DMS153 treated with DMSO at 0.1 percent for 48 hours (cell line): Measurements from ENCODE around the gene CLIC5.

ENCODE experiments used
- DNase-seq: peaks from one replicate; lab custom pipeline; 2025; ENCODE audit not compliant: unreplicated experiment; lab: John Stamatoyannopoulos, UW

The CLIC5 gene

DNA sequence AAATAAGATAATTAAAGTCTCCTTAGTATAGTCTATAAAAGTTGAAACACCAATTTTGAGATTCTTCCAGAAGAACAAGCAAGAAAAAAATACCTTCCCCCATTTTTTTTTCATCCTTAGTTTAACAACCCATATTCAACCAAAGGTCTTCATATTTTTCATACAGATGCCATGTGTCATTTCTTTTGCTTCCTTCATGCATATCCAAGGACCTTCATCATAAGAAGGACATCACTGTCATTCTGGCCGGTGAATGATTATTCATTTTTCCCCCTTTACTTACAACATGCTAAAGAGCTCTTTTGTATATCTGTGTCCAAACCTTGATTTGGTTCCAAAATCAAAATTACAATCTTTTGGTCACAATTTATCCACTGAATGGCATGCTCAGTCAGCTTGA is 21.3 kb upstream of the CLIC5 start:
- no peak for DNase-seq

DNA sequence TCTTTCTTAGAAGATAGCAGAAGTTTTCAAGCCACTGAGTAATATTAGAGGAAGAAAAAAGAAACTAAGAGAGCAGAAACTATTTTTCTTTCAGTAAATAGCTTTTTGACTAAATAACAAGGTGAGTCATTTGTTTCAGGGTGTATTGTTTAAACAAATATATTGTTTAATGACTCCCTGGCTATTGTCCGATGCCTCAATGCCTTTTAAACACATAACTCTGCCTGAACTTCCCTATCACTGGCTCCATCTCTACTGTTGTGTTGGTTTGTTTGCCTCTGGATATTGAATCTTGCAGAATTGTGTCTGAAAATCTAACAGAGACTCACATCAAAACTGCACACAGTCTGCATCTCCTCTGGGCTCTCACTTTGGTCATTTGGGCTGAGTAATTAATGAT is 19.6 kb upstream of the CLIC5 start:
- no peak for DNase-seq

DNA sequence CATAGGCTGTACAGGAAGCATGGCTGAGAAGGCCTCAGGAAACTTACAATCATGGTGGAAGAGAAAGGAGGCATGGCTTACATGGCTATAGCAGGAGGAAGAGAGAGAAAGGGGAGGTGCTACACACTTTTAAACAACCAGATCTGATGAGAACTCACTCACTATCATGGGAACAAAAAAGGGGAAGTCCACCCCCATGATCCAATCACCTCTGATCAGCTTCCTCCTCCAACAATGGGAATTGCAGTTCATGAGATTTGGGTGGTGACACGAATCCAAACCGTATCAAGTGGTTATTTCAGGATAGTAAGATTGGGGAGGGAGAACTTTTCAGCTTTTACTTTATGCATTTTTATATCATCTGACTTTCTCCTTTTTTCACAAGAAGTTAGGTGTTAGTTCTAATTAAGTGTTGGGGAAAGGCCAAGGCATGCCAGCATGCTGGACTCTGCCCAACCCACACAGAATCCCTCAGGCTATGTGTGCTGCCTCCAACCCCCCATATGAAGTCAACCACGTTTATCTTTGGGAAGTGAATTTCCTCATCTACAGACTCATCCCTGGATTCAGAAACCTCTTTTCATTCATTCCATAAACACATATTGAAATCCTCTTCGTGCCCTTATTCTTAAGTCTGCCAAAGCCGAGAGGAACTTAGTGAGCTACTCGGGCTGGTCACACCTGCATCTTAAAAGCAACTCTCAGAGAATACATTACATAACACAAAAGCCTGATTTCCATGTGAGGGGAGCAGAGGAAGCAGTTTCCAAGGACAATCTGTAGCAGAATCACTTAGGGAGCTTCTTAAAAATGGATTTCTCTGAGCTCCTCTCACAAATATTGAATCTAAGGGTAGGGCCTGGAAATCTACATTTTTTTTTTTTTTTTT is 16.7 kb upstream of the CLIC5 start:
- no peak for DNase-seq

DNA sequence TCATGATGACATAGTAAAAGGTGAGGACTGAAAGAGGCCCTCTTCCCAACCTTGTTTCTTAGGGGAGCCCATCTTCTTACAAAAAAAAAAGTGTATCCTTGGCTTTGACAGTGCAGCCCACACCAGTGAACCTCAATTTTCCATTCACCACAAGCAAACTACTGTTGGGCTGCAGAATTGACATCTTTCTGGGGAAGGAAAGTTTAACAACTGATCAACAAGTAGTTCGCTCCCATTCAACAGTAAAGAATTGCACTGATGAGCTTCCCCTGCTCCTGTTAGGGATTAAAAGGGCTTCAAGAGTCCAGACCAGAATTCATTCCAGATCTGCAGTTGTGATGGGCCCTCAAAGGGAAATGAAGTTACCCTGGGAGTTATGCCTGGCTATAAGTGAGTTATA is 13.9 kb upstream of the CLIC5 start:
- no peak for DNase-seq

DNA sequence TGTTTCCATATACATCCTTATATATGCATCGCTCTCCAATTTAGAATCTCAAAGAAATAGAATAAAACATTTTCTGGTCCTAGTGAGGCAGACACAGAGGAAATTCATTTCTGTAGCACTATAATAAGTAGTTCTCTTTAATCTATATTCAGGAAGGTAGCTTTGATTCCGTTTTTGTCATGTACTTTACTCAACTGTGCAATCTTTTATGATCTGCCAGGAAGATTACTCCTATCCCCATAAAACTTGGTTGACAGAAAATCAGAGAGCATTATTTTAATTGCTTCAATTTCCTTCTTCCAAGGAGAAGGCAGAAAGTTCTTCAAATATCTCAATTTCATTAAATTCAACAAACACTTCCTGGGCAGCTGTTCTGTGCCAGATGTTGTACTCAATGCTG is 10.6 kb upstream of the CLIC5 start:
- DNase-seq, result no peak

DNA sequence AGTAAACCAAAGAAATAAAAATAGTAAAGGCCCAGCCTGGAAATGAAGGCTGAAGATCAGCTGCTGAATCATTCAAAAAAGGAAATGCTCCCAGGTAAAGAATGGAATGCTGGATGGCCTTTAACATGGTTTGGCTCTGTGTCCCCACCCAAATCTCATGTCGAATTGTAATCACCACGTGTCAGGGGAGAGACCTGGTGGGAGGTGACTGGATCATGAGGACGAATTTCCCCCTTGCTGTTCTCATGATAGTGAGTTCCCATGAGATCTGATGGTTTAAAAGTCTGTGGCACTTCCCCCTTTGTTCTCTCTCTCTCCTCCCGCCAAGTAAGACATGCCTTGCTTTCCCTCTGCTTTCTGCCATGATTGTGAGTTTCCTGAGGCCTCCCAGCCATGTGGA is 9.9 kb upstream of the CLIC5 start:
- DNase-seq, result no peak

DNA sequence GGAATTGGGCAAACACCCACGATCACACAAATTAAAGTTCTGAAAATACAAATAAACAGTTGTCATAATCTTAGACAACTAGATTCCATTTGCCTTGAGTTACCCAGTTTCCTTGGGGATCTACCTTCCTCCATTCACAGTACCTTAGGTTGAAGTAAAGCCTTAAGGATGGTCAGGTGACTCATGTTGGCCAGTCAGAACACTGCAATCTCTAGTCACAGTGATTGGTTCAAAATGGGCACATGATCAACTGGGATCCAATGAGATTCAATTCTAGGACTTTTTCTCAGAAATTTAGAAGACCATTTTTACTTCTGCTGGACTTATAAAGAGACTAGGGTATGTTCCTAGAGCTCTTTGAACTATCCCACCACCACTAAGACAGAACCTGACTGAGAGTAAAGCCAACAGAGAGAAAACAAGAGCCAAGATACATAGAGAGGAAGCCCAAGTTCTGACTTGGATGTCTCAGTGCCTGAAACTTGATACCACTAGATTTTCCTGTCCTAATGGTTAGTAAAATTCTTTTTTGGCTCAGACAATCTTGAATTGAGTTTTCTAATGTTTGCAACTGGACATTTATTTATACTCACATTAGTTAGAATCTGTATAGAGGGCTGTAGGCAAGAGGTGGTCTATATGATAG is 8.6 kb upstream of the CLIC5 start:
- DNase-seq, result no peak

DNA sequence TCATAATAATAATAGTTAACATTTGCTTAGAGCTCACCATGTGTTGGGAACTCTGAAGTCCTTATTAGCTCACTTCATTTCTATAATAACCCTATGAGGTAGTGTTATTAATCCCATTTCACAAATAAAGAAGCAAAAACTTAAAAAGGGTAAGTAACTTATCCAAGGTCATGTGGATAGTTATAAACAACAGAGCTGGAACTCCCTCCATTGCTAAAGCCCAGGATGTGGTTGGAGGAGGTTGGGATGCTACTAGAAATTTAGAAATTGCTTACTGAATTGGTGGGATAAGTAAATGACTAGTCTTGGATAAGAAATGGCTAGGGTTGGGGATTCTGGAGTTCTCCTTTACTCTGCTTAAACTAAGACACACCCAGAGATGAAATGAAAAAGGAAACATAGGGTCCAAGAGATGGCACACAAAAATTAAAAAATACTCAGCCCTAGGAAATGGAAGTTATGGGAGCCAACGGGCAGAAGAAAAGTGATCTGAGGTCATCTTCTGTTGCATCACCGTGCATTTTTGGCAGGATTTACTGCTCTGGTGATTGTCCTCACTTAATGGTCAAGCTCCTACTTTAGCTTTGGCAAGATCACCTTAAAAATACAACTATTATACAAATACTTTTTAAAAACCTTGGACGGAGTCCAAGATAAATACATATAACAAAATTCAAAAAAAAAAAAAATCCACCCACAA is 7.7 kb upstream of the CLIC5 start:
- no peak for DNase-seq

DNA sequence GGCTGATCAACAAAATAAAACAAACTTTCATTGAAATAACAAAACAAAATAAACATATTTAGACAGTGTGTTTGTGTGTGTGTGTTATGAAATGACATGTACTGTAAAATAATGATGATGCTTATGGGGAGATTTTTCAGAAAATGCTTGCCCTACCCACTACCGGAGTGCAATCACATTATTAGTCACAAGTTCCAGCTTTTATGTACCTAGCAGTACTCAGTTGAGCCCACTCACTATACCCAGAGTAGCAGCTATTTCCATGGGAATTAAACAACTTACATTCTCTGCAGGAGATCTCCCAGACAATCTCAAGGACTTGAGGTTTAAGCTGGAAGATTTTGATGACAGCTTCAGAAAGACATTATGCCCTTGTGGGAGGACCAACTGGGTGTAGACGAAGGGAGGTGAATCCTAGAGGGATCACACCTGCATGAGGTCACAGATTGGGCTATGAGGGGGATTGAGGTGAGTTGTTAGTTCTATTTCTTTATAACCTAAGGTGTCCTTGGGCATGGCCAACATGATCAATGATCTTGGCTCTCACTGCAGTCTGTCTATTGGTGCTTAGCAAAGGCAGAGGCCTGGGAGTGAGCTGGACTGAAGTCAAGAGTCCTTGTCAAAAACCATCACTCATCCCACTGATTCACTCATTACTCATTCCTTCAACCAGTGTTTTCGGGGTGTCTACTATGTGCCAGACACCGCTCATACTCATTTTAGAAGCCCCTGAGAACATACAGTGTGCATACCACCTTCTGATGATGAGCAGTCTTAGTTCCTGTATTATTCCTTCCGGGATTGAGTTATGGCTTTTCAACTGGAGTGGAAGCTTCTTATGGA is 6.7 kb upstream of the CLIC5 start:
- no peak for DNase-seq

DNA sequence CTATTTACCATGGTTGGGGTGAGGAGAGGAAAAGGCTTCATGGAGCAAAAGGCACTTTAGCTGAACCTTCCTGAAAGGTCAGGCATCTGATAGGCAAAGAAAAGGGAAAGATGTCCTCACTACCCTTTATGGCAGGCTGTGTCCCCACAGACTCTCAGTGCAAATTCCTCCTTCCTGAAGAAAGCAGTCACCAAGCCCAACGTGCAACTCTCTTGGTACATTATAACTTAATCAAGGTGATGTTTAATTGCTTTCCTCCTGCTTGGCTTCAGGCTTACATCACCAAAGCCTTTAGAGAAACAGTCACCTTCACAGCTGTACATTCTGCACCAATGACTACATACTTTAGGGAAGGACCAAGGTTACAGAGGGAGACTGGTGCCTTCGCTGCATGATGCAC is 2.1 kb upstream of the CLIC5 start:
- DNase-seq, result no peak

DNA sequence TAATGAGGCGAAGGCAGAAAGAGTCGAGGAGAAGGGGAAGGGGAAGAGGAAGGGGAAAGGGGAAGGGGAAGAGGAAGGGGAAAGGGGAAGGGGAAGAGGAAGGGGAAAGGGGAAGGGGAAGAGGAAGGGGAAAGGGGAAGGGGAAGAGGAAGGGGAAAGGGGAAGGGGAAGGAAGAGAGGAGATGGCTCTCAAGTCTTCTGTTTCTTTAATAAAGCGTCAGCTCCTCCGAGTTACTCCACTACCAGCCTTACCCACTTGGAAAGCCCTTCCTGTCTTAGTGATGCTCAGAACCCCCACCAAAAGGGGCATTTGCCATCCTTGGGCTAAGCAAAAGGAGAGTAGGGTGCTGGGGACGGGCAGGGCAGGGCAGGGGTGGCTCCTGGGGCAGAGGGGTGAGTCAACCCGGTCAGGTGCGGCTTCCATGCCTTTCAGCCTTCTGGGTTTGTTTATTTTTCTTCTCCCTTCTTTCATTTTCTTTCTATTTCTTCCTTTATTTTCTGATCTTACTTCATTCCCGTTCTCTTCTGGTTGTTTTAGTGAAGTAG is 476 bp upstream of the CLIC5 start:
- no peak for DNase-seq

DNA sequence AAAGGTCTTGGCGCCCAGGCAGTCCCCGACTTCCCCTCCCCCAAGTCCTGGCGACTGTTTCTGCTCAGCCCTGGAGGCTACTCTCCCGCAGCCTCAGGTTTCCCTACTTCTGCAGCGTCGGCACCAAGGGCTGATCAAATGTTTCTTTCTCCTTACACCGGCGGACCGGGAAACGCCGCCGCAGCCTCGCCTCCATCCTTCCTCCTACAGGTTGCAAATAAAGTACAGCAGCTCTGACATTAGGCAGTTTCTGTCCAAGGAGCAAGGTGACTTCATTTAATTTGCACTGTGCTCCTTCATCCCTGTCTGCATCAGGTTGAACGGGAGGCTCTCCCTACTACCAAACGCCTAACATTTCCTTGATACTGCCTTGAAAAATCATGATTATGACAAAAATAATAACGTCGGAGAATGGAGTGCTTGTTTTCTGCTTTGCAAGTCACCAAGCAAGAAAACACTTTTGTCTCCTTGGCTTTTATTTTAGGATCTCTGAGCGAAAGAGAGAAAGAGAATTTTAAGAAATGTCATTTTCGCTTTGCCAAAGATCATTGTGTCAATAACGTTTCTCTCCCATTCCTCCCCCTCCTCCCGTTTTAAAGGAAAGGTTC is 1.0 kb downstream of the CLIC5 start:
- no peak for DNase-seq

DNA sequence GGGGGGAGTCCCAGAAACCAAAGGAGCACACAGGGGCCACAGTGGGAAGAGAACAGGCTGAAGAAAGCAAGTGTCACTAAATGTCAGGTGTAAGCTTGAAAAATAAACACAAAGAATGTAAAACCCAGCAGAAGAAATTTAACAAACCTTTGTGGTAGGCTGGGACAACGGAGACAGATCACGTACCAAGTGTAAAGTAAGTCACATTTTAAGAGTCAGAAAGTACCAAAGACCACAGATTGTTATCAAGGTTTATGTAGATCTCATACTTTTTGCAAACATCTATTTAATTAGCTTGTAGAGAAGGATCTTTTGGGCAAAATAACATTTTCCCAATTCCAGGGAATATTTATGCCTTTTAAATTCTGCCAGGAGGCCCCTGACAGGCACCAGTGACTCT is 1.6 kb downstream of the CLIC5 start:
- no peak for DNase-seq

DNA sequence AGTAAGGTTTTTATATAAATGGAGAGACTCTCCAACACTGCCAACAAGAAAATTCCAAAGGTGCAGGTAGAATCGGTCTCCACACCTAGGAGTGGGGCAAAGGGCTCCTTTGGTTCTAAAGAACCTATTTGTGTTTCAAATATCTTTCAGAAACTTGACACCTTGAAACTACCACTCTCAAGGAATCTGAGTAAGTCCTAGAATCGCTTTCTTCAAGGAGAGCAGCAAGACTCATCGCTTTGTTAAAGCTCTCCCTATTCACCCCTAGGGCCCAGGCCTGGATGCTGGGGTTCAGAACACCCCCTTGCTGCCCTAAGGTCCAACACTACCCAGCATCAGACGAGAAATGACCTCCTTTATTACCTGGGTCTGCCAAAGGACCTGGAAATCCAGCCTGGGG is 2.0 kb downstream of the CLIC5 start:
- DNase-seq, result no peak

DNA sequence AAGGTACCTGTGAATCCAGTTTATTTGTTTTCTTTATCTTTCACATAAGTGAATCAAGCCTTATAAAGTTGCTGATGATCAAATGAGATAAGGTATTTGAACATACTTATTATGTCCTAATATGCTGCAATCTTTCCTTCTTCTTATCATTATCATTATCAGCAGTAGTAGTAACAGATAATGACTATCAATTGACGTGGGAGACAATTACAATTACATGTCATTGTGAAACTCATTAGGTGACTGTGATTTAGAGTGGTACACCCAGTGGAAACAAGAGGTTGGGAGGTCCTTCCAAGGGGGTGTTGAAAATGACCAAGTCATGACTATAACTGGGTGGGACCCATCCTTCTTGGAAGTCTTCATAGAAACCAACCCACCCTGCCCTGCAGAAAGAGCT is 2.8 kb downstream of the CLIC5 start:
- DNase-seq, result no peak

DNA sequence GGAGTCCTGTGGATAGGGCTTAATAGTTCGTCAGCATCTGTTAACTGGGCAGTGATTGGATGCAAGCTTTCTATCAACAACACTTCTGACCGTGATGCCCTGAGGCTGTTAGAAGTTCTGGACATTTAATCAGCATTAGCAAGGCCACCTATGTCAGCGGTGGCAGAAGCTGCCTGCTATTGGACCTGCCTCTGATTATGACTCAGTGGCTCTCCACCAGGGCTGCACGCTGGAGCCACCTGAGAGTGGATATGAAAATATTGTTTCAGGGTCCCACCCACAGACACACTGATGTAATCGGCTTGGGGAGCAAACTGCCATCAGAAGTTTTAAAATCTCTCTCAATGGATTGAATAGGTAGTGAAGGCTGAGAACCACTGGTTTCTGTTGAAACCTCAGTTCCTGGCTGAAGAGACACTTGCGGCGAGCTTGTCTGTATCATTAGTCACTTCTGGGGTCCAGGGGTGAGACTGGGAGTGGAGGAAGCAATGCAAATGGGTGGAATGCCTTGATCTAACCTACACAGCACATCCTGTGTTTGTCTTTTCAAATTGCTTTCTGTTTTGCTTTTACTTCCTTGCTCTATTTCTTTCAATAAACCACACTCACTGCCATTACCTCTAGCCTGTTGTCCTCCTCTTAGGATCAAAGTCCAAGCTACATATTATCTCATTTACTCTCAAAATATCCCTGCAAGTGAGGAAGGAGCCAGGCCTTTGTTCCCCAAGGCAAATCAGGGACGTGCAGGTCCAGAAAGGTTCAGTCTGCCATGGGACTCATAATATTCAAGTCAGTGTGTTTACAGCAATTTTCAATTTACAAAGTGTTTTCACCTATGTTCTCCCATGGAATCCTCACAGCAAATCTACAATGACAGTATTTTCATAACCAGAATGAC is 4.2 kb downstream of the CLIC5 start:
- DNase-seq, result no peak

DNA sequence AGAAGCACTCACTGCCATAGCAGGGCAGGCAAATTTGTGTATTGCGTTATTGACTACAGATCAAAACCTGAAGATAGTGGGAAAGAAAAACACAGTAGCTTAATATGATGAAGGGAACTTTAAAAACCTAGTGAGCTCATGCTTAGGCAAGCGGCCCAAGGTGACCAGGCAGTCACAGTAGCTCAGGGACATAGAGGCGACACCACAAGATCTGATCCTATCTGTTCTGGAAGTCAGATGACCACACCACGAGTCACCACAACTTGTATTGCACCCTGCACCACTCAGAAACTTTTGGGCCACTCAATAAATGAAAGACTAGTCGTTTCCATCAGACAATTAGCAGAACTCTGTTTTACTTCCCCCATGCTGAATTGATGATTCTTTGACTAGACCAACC is 4.9 kb downstream of the CLIC5 start:
- no peak for DNase-seq

DNA sequence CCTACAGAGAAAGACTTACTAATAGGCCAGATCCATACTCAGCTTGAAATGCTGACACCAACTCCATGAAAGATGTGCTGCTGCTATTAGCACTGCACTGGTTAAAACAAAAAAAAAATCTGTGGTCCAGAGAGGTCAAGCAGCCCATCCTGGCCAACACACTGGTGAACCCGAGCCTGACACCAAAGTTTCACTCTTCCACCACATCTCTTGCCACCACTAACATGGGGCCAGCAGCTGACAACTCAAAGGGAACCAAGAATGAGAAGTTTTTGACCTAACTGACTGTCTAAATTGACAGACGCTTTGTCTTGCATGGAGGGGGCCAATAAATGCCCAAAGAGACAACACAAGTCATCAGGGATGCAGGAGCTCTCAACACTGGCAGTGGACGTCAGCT is 5.4 kb downstream of the CLIC5 start:
- DNase-seq, result no peak

DNA sequence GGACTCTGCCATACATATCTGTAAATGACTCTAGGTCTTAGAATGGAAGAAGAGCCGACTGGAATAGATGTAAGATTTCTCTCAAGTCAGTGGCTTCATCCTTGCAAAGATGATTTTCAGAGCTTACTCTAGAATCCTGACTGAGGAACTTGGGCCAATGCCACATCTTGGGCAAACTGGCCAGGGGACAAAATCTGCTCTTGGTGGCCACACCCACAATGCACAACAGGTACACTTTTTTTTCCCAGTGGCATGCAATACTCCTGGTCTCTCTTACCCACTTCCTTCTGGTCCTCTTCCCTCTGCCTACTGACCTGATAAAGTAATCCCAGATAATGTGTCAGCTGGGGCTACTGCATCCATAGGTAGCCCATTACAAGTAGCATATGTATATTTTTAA is 13.4 kb downstream of the CLIC5 start:
- DNase-seq, result no peak

DNA sequence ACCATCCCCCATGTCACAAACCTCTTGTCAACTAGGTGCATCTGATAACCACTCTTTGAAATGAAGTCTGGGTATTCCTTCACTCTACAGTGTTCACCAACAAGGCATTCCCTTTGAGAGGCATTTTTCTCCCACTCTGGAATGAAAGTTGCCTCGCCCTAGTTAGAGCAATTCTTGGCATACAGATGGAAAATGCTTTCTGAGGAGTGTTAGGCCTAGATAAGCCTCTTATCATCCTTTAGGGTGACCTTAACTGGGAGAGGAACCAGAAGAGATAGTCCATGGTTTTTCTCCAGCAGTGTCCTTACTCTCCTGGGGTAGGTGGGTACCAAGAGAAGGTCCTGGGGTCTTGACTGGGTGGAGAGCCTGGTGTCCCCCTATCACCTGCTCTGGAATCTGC is 14.8 kb downstream of the CLIC5 start:
- DNase-seq, result no peak
